OCI-LY7 (cell line): ENCODE measurements around the gene FAM13C. TPM values are rescaled to one million over a fixed set of nuclear protein-coding genes. Genes with fewer than 3 reads are reported as not detected.

Experiments
- BruUV-seq: library from RNA; stranded (reverse); fragments of 400-500 nt; replicated peaks from 2 replicates; lab custom pipeline; 2021; lab: Mats Ljungman, UMichigan
- CTCF ChIA-PET: fragments of 300-600 bp; sonication (Branson Sonifier 250); formaldehyde crosslinking; loops from one replicate; lab custom pipeline; 2022; ENCODE audit warnings: antibody characterized with exemption; ENCODE audit not compliant: unreplicated experiment; lab: Charles Lee
- POLR2A ChIA-PET: fragments of 300-600 bp; sonication (Branson Sonifier 250); formaldehyde crosslinking; loops from one replicate; lab custom pipeline; 2022; ENCODE audit warnings: antibody characterized with exemption; lab: Charles Lee
- DNase-seq: peaks from one replicate; pipeline ENCODE4 v3.0.0-alpha.2; 2015; ENCODE audit warnings: low spot score
- H2AFZ ChIP-seq: fragments of 200-600 bp; sonication (generic), shearing (Covaris generic); 2 replicates; pipeline ENCODE4 v1.6.1; 2014; ENCODE audit warnings: mild to moderate bottlenecking, antibody characterized with exemption, low read length, moderate library complexity
- H3K27ac ChIP-seq: fragments of 200-600 bp; sonication (generic); 2 replicates; pipeline ENCODE4 v1.5.1; 2014; ENCODE audit warnings: mixed run types, low read depth, mild to moderate bottlenecking, moderate library complexity, low read length, inconsistent platforms; ENCODE audit not compliant: poor library complexity, severe bottlenecking
- H3K36me3 ChIP-seq: fragments of 200-600 bp; sonication (generic); 2 replicates; pipeline ENCODE4 v1.6.1; 2014; ENCODE audit warnings: mild to moderate bottlenecking, antibody characterized with exemption, low read length, moderate library complexity, mixed read lengths; ENCODE audit not compliant: insufficient read depth
- H3K4me1 ChIP-seq: fragments of 200-600 bp; sonication (generic); 2 replicates; pipeline ENCODE4 v1.5.1; 2014; ENCODE audit warnings: mild to moderate bottlenecking, low read length; ENCODE audit not compliant: insufficient read depth, poor library complexity, severe bottlenecking
- H3K4me2 ChIP-seq: fragments of 200-600 bp; sonication (generic); 2 replicates; pipeline ENCODE4 v1.6.1; 2014; ENCODE audit warnings: mild to moderate bottlenecking, low read length
- H3K4me3 ChIP-seq: fragments of 200-600 bp; sonication (generic); 2 replicates; pipeline ENCODE4 v1.5.1; 2014; ENCODE audit warnings: mild to moderate bottlenecking, low read depth, low read length; ENCODE audit not compliant: poor library complexity, severe bottlenecking
- H3K79me2 ChIP-seq: fragments of 200-600 bp; sonication (generic); 2 replicates; pipeline ENCODE4 v1.6.1; 2016; ENCODE audit warnings: low read depth, mild to moderate bottlenecking, low read length, moderate library complexity, mixed read lengths; ENCODE audit not compliant: insufficient read depth
- H3K9me2 ChIP-seq: fragments of 200-600 bp; sonication (generic); 2 replicates; pipeline ENCODE4 v1.6.1; 2016; ENCODE audit warnings: mild to moderate bottlenecking, low read length, mixed read lengths; ENCODE audit not compliant: insufficient read depth
- H3K9me3 ChIP-seq: fragments of 200-600 bp; sonication (generic); 2 replicates; pipeline ENCODE4 v1.6.1; 2014; ENCODE audit warnings: mild to moderate bottlenecking, mixed run types, low read length, mixed read lengths
- H4K20me1 ChIP-seq: fragments of 200-600 bp; sonication (generic); 2 replicates; pipeline ENCODE4 v1.6.1; 2014; ENCODE audit warnings: mild to moderate bottlenecking, antibody characterized with exemption, low read length, moderate library complexity, mixed read lengths; ENCODE audit not compliant: insufficient read depth
- CTCF ChIP-seq: fragments of 200-600 bp; sonication (generic); conservative IDR thresholded peaks from 2 replicates; pipeline ENCODE4 v1.5.1; 2014; ENCODE audit warnings: mild to moderate bottlenecking, antibody characterized with exemption, low read length, moderate library complexity, mixed read lengths
- EZH2phosphoT487 ChIP-seq: fragments of 200-600 bp; sonication (generic); IDR thresholded peaks from 2 replicates; pipeline ENCODE4 v1.6.1; 2018; ENCODE audit warnings: low read depth, borderline replicate concordance, mild to moderate bottlenecking, mixed run types, antibody characterized with exemption, low read length, moderate library complexity, mixed read lengths
- intact Hi-C: fragments of 100-400 bp; cut with micrococcal nuclease; formaldehyde crosslinking; loops from one replicate; pipeline ENCODE4 v1.10.0; 2022; ENCODE audit not compliant: unreplicated experiment
- total RNA-seq, 2 experiments: library from RNA; depleted of rRNA in 1 of 2; stranded (reverse); fragments of >200 nt in 1 of 2; shearing (Covaris generic) in 1 of 2; gene quantifications; 2 replicates each; pipeline ENCODE4 v1.2.3, GENCODE V29; 2014 to 2022

FAM13C gene
- total RNA-seq, 2 experiments from 2014 or later: not detected

DNA sequence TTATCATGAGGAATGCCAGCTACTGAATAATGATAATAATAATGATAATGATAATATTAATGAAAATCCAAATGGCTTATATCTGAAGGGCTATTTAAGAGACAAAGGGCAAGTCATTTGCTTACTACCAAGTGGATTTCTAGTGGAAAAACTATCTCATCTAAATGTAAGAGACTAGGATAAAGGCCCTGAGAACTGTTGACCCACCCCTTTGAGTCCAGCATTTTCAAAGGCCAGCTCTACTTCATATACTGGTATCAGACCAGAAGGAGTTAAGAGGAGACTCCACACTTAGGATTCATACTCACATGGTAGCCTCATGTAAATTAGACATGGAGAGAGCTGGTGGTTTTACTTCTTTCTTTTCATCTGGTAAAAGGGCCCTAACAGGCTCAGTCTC, 109.9 kb downstream of the FAM13C start:
- no TSS peak for BruUV-seq
- ChIA-PET CTCF (no interaction called here), POLR2A (no interaction called here)
- H4K20me1 ChIP-seq: no peaks in the 10 kb centered on the region
- no peaks in the 10 kb centered on the region for H3K4me1 ChIP-seq
- intact Hi-C loops: no loop called here
- no peak for DNase-seq
- no peak overlapping the region for H3K4me2 ChIP-seq
- H3K4me3 ChIP-seq: no peak overlapping the region
- no peaks in the 10 kb centered on the region for H3K79me2 ChIP-seq
- H2AFZ ChIP-seq: no peak overlapping the region
- no peaks in the 10 kb centered on the region for H3K36me3 ChIP-seq
- TF ChIP-seq EZH2phosphoT487: no peak
- TF ChIP-seq CTCF: no peak
- no peaks in the 10 kb centered on the region for H3K9me3 ChIP-seq
- no peaks in the 10 kb centered on the region for H3K9me2 ChIP-seq
- no peak overlapping the region for H3K27ac ChIP-seq

GRCh38 chr10:59245686-59246085, 116.7 kb downstream of the FAM13C start:
- POLR2A ChIA-PET: interaction anchor here (0.6 kb wide), 2 partner anchors 184 to 1928 kb away, joined by 3 read pairs; no protein-coding TSS in a partner anchor
- TF ChIP-seq CTCF (no peak), EZH2phosphoT487 (no peak)
- Histone ChIP-seq H3K79me2 (no peaks in the 10 kb centered on the region), H4K20me1 (no peaks in the 10 kb centered on the region), H2AFZ (no peak overlapping the region), H3K4me3 (no peak overlapping the region), H3K9me2 (no peaks in the 10 kb centered on the region), H3K27ac (no peak overlapping the region), H3K9me3 (no peaks in the 10 kb centered on the region), H3K4me1 (no peaks in the 10 kb centered on the region), H3K36me3 (no peaks in the 10 kb centered on the region), H3K4me2 (no peak overlapping the region)
- CTCF ChIA-PET: no interaction called here
- intact Hi-C loops: loop anchor here (10.0 kb wide), 1 partner anchor 789 kb away; no protein-coding TSS in a partner anchor
- DNase-seq: no peak
- BruUV-seq: no TSS peak

DNA sequence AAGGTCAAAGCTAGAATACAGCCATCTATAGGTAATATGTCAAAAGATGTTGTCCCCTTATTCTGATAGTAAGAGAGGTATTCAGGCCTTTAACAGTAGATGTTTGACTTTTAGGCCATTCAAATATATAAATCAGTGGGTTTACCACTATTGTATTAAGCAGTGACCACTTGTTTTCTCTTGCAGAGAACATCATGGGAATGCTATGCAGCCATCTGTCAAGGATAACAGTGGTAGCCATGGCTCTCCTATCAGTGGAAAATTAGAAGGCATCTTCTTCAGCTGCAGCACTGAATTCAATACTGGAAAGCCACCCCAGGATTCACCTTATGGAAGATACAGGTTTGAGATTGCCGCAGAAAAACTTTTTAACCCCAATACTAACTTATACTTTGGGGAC, 117.5 kb downstream of the FAM13C start:
- Histone ChIP-seq H3K9me2 (no peaks in the 10 kb centered on the region), H3K4me2 (no peak overlapping the region), H2AFZ (no peak overlapping the region), H3K27ac (no peak overlapping the region), H3K79me2 (no peaks in the 10 kb centered on the region), H3K4me3 (no peak overlapping the region), H3K4me1 (no peaks in the 10 kb centered on the region), H3K9me3 (no peaks in the 10 kb centered on the region), H4K20me1 (no peaks in the 10 kb centered on the region), H3K36me3 (no peaks in the 10 kb centered on the region)
- CTCF ChIA-PET: no interaction called here
- TF ChIP-seq CTCF (no peak), EZH2phosphoT487 (no peak)
- POLR2A ChIA-PET: no interaction called here
- no TSS peak for BruUV-seq
- intact Hi-C loops: loop anchor here (10.0 kb wide), 1 partner anchor 790 kb away; no protein-coding TSS in a partner anchor
- no peak for DNase-seq
